GM12875 (cell line): ENCODE data around the gene KLHL18.

ENCODE experiments used
- H3K4me3 ChIP-seq: one replicate; pipeline ENCODE4 v1.5.1; 2011; ENCODE audit warnings: low read depth, low read length, control low read depth
- TF ChIP-seq, protein P1 (sequence below): IDR thresholded peaks from 2 replicates; pipeline ENCODE4 v1.5.1; 2011; ENCODE audit warnings: low read depth, mild to moderate bottlenecking, control low read depth, inconsistent platforms, low read length, moderate library complexity, borderline replicate concordance; ENCODE audit not compliant: insufficient read depth

Gene KLHL18

GRCh38 chr3:47337656-47338055, 54.9 kb downstream of the KLHL18 start:
- TF ChIP-seq, protein P1, sequence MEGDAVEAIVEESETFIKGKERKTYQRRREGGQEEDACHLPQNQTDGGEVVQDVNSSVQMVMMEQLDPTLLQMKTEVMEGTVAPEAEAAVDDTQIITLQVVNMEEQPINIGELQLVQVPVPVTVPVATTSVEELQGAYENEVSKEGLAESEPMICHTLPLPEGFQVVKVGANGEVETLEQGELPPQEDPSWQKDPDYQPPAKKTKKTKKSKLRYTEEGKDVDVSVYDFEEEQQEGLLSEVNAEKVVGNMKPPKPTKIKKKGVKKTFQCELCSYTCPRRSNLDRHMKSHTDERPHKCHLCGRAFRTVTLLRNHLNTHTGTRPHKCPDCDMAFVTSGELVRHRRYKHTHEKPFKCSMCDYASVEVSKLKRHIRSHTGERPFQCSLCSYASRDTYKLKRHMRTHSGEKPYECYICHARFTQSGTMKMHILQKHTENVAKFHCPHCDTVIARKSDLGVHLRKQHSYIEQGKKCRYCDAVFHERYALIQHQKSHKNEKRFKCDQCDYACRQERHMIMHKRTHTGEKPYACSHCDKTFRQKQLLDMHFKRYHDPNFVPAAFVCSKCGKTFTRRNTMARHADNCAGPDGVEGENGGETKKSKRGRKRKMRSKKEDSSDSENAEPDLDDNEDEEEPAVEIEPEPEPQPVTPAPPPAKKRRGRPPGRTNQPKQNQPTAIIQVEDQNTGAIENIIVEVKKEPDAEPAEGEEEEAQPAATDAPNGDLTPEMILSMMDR: no peak
- no peak overlapping the region for H3K4me3 ChIP-seq

- H3K4me3 ChIP-seq: no peak overlapping the region
- TF ChIP-seq, protein P1: no peak
Observed at GRCh38 chr3:47339951-47340350, 57.2 kb downstream of the KLHL18 start.

GRCh38 chr3:47340866-47341265, 58.1 kb downstream of the KLHL18 start:
- TF ChIP-seq, protein P1: no peak
- H3K4me3 ChIP-seq: no peak overlapping the region

- TF ChIP-seq, protein P1: no peak
- no peak overlapping the region for H3K4me3 ChIP-seq
Observed at GRCh38 chr3:47342151-47342550, 59.4 kb downstream of the KLHL18 start.

- H3K4me3 ChIP-seq: no peak overlapping the region
- TF ChIP-seq, protein P1: no peak
Observed at GRCh38 chr3:47342812-47343211, 60.1 kb downstream of the KLHL18 start.

GRCh38 chr3:47343471-47343971, 60.8 kb downstream of the KLHL18 start:
- TF ChIP-seq, protein P1: no peak

DNA sequence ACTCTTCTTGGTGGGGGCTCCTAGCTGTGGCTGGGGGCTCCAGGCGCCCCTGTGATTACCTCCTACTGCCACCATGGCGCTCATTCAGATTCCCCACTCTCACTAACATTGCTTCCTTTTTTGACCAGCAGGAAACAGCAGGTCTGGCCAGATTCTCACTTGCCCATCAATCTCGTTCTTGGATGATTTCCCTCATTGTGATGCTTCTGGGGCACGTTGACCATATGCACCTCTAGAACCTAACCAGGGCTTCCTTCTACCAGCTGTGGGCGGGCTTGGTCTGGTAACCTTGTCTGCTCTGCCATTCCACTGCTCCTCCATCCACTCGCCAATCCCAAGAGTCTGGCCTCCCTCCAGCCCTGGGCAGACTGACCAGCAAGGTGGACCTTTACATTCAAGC, 62.2 kb downstream of the KLHL18 start:
- TF ChIP-seq, protein P1: no peak
- no peak overlapping the region for H3K4me3 ChIP-seq

More at GRCh38 chr3:47343471-47343971, 60.8 kb downstream of the KLHL18 start:
- no peak overlapping the region for H3K4me3 ChIP-seq
